NCI-H345 treated with DMSO at 0.1 percent for 48 hours (cell line): ENCODE results near the gene GABRG3.

ENCODE experiments used
- DNase-seq: peaks from one replicate; lab custom pipeline; 2025; ENCODE audit not compliant: unreplicated experiment; lab: John Stamatoyannopoulos, UW

Gene GABRG3

GRCh38 chr15:27398631-27399161, 427.7 kb downstream of the GABRG3 start:
- DNase-seq: no peak

GRCh38 chr15:27399241-27399640, 428.3 kb downstream of the GABRG3 start:
- DNase-seq: no peak

DNA sequence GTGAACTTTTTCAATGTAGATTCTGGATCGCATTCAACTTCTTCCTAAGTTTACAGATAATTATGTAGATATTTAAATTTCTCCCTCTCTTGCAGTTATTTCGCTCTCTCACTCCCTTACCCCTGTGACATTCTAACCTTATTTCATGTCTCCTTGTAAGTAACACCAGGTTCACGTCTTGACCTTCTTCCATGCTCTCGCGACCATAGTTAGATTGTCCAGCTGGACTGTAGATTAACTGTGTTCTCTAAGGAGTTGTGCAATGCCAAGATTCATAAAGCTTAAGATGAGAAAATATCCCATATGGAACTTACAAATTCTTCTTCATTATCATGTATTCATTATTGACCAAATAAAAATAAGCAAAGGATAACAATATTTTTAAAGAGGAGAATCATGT, 430.5 kb downstream of the GABRG3 start:
- no peak for DNase-seq

DNA sequence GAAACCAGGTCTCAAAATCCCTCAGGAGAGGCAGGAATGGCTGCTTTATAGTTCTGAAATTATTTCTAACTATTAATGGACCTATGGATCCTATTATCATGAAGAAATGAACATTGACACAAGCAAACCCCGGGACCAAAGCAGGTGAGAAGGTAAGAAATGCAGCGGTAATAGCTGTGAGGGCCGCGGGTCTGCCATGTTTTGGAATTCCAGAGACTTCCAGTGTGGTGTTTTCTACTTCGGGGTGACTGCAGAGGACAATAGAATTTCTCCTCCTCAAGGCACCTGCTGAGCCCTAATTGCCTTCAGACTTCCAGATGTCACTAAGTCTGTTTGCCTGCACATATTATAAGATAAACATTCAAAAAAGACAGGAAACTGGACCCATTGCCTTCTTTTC, 437.4 kb downstream of the GABRG3 start:
- DNase-seq: no peak

- no peak for DNase-seq
Observed at GRCh38 chr15:27410996-27411605, 440.1 kb downstream of the GABRG3 start.

- peak; percentile 55 for DNase-seq
Observed at GRCh38 chr15:27412415-27412814, 441.4 kb downstream of the GABRG3 start.

DNA sequence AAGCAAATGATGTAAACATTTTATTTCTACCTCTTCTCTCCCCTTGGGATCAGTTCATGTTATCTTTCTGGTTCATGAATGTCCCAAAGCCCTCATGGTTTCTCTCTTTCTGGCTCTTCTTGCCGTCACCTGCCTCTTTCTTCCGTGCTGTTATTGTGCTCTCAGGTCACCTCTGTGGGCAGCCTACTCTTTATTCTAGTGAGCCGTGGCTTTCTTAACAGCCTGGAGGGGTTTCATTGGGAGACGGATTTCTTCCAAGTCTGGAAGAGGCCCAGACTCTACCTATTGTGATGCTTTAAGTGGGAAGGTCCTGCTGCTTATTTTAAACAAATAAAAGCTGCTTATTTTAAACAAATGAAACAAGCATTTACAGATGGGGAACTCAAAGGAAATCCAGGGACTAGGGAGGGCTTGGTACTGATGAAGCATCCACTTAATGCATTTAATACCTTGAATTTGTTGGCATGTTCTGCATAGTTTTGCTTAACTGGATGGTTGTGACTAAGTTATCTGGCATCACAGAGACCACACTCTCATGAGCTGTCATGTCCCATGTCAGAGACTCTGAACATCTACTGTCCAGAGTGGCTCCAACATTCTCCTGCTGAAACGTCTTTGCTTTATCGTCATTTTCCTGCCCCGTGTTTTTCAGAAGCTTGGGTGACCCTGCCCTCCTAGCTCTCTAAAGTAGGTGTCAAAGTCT, 443.3 kb downstream of the GABRG3 start:
- peak; percentile 17 for DNase-seq

DNA sequence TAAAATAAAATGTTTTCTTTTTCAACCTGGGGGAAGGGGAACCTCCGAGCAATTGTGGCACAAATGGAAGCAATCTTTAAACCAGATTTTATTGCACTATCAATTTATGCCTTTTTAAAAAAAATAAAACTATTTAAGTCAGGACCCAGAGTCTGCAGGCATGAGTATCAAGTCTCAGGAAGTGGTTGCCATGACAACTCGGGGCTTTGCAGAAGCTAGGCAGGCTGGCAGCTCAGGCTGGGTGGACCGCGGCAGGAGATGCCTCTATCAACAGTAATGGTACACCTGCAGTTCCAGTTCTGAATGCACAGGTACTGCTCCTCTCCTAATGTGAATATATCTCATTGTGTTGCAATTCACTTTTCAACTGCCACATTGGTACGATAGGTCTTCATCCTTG, 447.7 kb downstream of the GABRG3 start:
- no peak for DNase-seq

DNA sequence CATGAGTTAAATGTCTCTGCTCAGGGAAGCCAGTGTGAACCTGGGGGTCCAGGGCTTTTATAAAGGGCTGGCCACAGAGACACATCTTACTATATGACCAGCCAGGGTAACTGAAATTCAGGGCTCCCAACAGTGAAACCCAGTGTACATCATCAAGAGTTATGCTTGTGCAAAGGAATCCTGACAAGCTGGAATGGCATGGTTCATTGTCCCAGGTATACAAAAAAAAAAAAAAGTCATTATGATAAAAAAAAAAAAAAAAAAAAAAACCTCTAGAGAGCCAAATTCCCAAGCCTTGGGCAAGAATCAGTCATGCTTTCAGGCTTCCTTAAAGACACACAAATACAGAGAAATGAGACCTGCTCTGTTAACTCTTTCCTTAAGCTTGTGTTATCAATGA, 452.0 kb downstream of the GABRG3 start:
- DNase-seq: no peak

- DNase-seq: no peak
Observed at GRCh38 chr15:27426805-27427204, 455.8 kb downstream of the GABRG3 start.

DNA sequence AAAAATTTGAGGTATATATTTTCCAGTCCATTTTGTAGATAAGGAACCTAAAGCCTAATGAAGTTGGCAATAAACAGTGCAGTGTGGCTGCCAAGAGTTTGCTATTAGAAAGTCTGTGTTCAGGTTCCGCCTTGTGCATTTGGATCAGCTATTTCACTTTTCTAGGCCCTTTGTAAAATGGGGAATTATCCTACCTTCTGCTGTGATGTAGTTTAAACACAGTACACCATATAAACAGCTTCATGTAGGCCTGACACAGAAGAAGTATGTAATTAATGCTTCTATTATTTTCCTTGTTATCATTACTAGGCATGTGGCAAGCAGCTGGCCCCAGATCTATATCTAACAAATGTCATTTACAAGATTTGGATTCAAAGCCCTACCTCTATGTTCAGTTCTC, 456.3 kb downstream of the GABRG3 start:
- DNase-seq: no peak

DNA sequence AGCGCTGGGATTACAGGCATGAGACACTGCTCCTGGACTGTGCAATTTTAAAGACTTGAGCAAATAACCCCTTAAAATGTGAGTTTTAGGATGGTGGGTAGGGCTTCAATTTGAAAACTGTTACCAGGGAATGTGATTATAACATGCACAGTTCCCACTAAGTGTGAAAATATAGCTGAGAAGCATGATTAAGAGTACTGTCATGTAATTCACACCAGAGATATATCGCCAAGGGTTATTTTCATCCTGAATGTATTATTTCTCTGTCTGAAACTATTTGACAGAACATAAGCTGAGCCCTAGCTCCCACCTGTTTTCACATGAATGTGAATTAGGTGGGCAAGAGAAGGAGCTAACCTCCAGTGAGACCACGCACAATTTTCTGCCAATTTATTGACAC, 457.2 kb downstream of the GABRG3 start:
- DNase-seq: no peak

DNA sequence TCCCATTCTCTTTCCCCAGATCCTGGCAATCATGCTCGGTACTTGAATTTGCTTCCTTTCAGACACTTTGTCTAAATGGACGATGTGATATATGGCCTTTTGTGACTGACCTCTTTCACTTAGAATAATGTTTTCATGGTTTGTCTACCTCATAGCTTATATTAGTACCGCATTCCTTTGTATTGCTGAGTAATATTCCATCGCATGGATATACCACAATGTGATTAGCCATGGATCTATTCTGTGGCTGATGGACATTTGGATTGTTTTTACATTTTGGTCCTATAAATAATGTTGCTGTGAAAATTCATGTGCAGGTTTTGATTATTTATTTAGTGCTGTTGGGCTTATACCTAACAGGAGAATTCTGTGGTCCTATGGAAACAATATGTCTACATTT, 458.6 kb downstream of the GABRG3 start:
- no peak for DNase-seq

DNA sequence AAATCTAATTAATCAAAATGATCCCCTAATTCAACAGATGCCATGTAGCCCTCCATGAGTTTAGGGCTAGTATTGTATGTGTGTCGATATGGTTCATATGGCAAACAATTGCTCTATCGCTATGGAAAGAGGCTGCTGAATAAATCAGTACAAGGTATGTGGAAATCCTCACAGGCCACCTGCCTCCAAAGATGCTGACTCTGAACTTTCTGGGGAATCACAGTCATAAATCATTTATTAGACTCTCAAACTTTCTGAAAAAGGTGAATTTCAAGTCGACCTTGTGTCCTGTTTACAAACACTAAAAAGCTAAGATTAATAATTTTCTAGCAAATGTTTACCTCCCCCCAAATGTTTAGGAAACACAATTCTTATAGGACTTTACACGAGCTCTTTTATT, 462.6 kb downstream of the GABRG3 start:
- no peak for DNase-seq

DNA sequence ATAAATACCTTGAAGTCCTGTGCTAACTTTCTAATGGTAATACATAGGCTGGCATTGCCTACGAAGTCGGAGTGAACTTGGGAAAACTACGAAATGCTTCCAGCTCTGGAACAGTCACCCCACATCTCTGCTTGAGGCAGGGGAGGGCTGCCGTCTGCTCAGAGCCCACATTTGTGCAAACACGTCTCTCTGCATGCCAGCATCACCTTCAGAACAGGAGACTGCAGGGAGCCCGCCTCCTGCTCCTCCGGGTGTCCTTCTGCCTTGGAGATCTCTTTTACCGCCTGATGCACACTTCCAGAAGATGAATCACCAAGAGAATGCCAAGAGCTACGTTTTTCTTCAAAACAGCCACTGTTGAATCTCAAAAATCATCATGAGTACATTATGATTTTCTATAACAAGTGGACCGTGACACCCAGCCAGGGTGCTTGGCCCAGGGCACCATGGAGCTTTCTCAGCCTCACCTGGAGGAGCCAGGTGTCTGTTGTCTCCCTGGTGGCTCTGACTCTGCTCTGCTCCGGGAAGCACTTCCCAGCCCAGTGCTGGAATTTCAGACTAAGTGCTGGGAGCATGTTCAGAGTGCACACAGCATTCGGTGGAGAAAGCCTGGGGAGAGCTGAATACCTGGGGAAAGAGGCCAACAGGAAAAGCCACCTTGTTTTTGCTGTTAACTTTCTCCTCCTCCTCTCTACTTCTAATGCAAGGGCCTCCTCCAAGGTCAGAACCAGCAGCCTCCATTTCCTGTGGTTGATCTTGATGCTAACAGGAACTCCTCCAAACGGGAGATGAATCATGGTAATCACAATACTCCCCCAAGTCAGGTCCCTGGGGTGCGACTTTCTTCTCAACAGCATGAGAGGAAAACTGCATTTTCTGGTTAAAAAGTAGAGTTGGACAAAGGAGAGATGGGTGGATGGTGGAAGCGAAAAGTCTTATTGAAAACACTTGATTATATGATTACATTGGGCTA, 467.7 kb downstream of the GABRG3 start:
- DNase-seq: no peak

GRCh38 chr15:27441120-27441519, 470.1 kb downstream of the GABRG3 start:
- DNase-seq: no peak

- DNase-seq: no peak
Observed at GRCh38 chr15:27448234-27448633, 477.3 kb downstream of the GABRG3 start.

DNA sequence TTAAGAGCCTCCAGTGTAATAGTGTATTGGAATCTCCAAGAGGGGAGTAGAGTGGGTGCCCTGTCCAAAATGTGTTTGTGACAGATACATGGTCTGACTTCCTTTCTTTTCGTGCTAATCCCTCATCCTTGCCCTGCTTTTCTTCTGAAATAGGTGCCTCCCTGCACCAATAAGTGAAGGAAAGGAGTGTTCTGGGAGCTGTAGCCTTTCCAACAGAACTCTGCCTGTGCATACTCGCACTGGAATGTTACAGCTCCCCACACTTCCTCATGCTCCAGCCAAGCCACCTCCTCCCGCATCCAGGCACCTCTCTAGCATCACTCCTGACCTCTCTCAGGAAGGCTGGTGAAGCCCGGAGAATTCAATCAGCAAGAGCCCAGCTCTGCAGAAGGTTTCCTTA, 478.0 kb downstream of the GABRG3 start:
- DNase-seq: no peak

DNA sequence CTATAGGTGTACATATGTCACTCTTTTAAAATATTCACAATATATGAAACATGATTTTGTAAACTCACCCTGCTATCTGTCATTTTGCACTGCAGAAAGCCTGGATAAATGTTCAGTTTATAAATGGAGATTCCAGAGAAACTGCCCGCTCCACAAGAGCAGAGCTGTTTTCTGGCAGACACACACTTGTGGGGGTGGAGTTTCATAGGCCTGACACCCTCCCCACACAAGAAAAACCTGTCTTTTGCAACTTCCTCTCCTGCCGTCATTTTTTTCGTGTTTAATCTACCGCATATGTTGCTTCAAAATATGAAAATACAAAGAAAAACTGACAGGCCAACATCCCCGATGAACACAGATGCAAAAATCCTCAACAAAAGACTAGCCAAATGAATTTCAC, 479.0 kb downstream of the GABRG3 start:
- DNase-seq: no peak

- DNase-seq: peak; percentile 18
Observed at GRCh38 chr15:27454281-27455075, 483.5 kb downstream of the GABRG3 start.

- DNase-seq: no peak
Observed at GRCh38 chr15:27456807-27457206, 485.8 kb downstream of the GABRG3 start.
